ENCODE data around the gene ENOX1. TPM values are rescaled to one million over a fixed set of nuclear protein-coding genes. Genes with fewer than 3 reads are reported as not detected.

ENOX1 gene
- polyA plus RNA-seq, 1 donor (not counting 4 experiments of a cell fraction or from before 2014, with no cell fraction given), result 1.1 TPM

DNA sequence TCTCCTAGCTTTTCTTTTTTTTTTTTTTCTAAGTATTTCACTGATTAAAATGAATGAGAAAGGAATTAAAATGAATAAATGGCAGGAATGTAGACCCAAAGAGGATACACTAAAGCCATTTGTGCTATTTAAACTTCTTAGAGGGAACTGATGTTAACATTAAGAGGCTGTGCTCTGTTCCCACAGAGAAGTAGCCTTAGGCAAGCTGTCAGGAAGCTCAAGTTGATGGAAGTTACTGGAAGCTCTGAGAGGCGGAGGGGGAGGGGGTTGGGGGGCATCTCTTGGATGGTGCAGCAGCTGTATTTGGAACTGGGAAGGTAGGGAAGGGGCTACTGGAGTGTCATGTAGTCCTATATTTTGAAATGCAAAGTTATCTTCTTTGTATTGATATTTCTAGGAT, 595.2 kb downstream of the ENOX1 start:
- Histone ChIP-seq H3K79me2 (ENCODE audit: control insufficient read depth, insufficient read depth, low read length) (no peaks in the 10 kb centered on the region), H3K9me3 (ENCODE audit: control insufficient read depth, low read depth, low read length) (no peaks in the 10 kb centered on the region), H2AFZ (ENCODE audit: control insufficient read depth, low read length) (no peak overlapping the region), H4K20me1 (ENCODE audit: control insufficient read depth, extremely low read depth, insufficient read depth, low read length) (no peaks in the 10 kb centered on the region), H3K27ac (ENCODE audit: control insufficient read depth, insufficient read depth, low read length) (no peak overlapping the region), H3K4me1 (ENCODE audit: control insufficient read depth, extremely low read depth, insufficient read depth, low read length) (no peaks in the 10 kb centered on the region), H3K4me2 (ENCODE audit: control insufficient read depth, extremely low read depth, insufficient read depth, low read depth, low read length) (no peak overlapping the region), H3K4me3 (ENCODE audit: control insufficient read depth in 2 of 3, extremely low read depth in 1 of 3, insufficient read depth in 2 of 3, low read depth in 1 of 3, low read length in 3 of 3) (no peak overlapping the region), H3K9me1 (ENCODE audit: control insufficient read depth, extremely low read depth, insufficient read depth, low read length) (no peaks in the 10 kb centered on the region), H3K9ac (ENCODE audit: control insufficient read depth, extremely low read depth, insufficient read depth, low read length) (no peak overlapping the region), H3K36me3 (ENCODE audit: control insufficient read depth in 2 of 2, extremely low read depth in 1 of 2, insufficient read depth in 2 of 2, low read length in 2 of 2) (no peaks in the 10 kb centered on the region), H3K27me3 (ENCODE audit: control insufficient read depth, extremely low read depth, insufficient read depth, low read length) (peaks cover 2% of the 10 kb centered on the region)
- no peak for TF ChIP-seq CTCF (optimal IDR thresholded peaks at IDR 0.05 in 1 of 3, IDR thresholded peaks at IDR 0.05 in 1 of 3, conservative IDR thresholded peaks at IDR 0.05 in 1 of 3; ENCODE audit: extremely low read depth in 1 of 3, insufficient read depth in 2 of 3, low read length in 3 of 3)
- TF ChIP-seq EZH2 (IDR thresholded peaks at IDR 0.05; ENCODE audit: low read length), result no peak
- FAIRE-seq (no peak), DNase-seq (ENCODE audit: low read depth, low spot score) (no peak)
- dilution Hi-C loops (cut with MboI; ENCODE audit: extremely low pct_ligation_motif_present, low sequenced_read_pairs), result no loop called here

DNA sequence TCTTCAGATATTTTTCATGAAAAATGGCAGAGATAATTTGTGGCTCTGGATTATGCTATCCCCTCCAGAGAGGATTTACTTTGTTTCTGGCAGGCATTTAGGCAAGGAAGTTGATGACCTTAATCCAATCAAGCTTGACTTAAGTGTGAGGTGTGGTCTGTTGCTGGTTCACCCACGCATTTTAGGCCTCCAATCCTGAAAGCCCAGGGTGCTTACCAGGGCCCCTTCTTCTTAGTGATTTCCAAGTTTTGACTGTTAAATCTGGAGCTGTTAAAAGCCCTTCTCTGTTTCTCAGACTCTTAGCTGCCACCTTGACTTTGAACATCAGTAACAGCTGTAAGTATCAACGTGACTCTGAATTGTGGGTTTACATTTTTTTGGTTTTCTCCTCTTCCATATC, 601.5 kb downstream of the ENOX1 start:
- dilution Hi-C loops (cut with MboI; ENCODE audit: extremely low pct_ligation_motif_present, low sequenced_read_pairs), result no loop called here
- Histone ChIP-seq H3K36me3 (ENCODE audit: control insufficient read depth in 2 of 2, extremely low read depth in 1 of 2, insufficient read depth in 2 of 2, low read length in 2 of 2) (no peaks in the 10 kb centered on the region), H4K20me1 (ENCODE audit: control insufficient read depth, extremely low read depth, insufficient read depth, low read length) (no peaks in the 10 kb centered on the region), H3K4me2 (ENCODE audit: control insufficient read depth, extremely low read depth, insufficient read depth, low read depth, low read length) (no peak overlapping the region), H3K9me3 (ENCODE audit: control insufficient read depth, low read depth, low read length) (no peaks in the 10 kb centered on the region), H3K9ac (ENCODE audit: control insufficient read depth, extremely low read depth, insufficient read depth, low read length) (no peak overlapping the region), H3K79me2 (ENCODE audit: control insufficient read depth, insufficient read depth, low read length) (no peaks in the 10 kb centered on the region), H3K27ac (ENCODE audit: control insufficient read depth, insufficient read depth, low read length) (no peak overlapping the region), H3K4me3 (ENCODE audit: control insufficient read depth in 2 of 3, extremely low read depth in 1 of 3, insufficient read depth in 2 of 3, low read depth in 1 of 3, low read length in 3 of 3) (no peak overlapping the region), H2AFZ (ENCODE audit: control insufficient read depth, low read length) (no peak overlapping the region), H3K9me1 (ENCODE audit: control insufficient read depth, extremely low read depth, insufficient read depth, low read length) (no peaks in the 10 kb centered on the region), H3K4me1 (ENCODE audit: control insufficient read depth, extremely low read depth, insufficient read depth, low read length) (no peaks in the 10 kb centered on the region), H3K27me3 (ENCODE audit: control insufficient read depth, extremely low read depth, insufficient read depth, low read length) (no peaks in the 10 kb centered on the region)
- FAIRE-seq, result no peak
- TF ChIP-seq EZH2 (IDR thresholded peaks at IDR 0.05; ENCODE audit: low read length), result no peak
- no peak for TF ChIP-seq CTCF (optimal IDR thresholded peaks at IDR 0.05 in 1 of 3, IDR thresholded peaks at IDR 0.05 in 1 of 3, conservative IDR thresholded peaks at IDR 0.05 in 1 of 3; ENCODE audit: extremely low read depth in 1 of 3, insufficient read depth in 2 of 3, low read length in 3 of 3)
- no peak for DNase-seq (ENCODE audit: low read depth, low spot score)

Measured in keratinocyte (primary cell).